Bronchial epithelial cell (primary cell): Measurements from ENCODE around the gene COIL. TPM values are rescaled to one million over a fixed set of nuclear protein-coding genes. Genes with fewer than 3 reads are reported as not detected.

Experiments
- DNase-seq: peaks from one replicate; pipeline ENCODE4 v3.0.0-alpha.2; 2010; ENCODE audit warnings: low read depth
- FAIRE-seq: peaks from 2 replicates; lab custom pipeline; 2011; peaks lifted over from hg19 to GRCh38; lab: Jason Lieb, UNC
- H3K27me3 ChIP-seq: 2 replicates; pipeline ENCODE4 v1.5.1; 2011; ENCODE audit warnings: low read length; ENCODE audit not compliant: control insufficient read depth, insufficient read depth
- H3K36me3 ChIP-seq: 2 replicates; pipeline ENCODE4 v1.5.1; 2011; ENCODE audit warnings: low read length; ENCODE audit not compliant: control insufficient read depth, insufficient read depth
- H3K4me3 ChIP-seq: 2 replicates; pipeline ENCODE4 v1.5.1; 2011; ENCODE audit warnings: mild to moderate bottlenecking, low read depth, low read length, control low read depth
- CTCF ChIP-seq: IDR thresholded peaks from 2 replicates; pipeline ENCODE4 v1.5.1; 2011; ENCODE audit warnings: mild to moderate bottlenecking, moderate library complexity, low read length, control low read depth, inconsistent platforms; ENCODE audit not compliant: insufficient read depth, severe bottlenecking
- total RNA-seq: library from RNA; depleted of rRNA; stranded (reverse); fragments of >200 nt; gene quantifications from 2 replicates; pipeline ENCODE4 v1.2.1, GENCODE V29; 2014

The COIL gene
- total RNA-seq, 1 donor from 2014 or later = 15.3 TPM

- no peak overlapping the region for H3K4me3 ChIP-seq
- no peak for TF ChIP-seq CTCF
- FAIRE-seq = no peak
- no peak for DNase-seq
- H3K27me3 ChIP-seq = no peaks in the 10 kb centered on the region
- H3K36me3 ChIP-seq = no peaks in the 10 kb centered on the region
These were observed 31.4 kb downstream of the COIL start for GRCh38 chr17:56929362-56929969.

GRCh38 chr17:56928586-56928985 is 32.3 kb downstream of the COIL start:
- no peaks in the 10 kb centered on the region for H3K27me3 ChIP-seq
- H3K4me3 ChIP-seq = no peak overlapping the region
- DNase-seq = no peak
- no peak for TF ChIP-seq CTCF
- no peaks in the 10 kb centered on the region for H3K36me3 ChIP-seq
- FAIRE-seq = no peak

- TF ChIP-seq CTCF = no peak
- DNase-seq (no peak), FAIRE-seq (no peak)
- H3K36me3 ChIP-seq = no peaks in the 10 kb centered on the region
- no peaks in the 10 kb centered on the region for H3K27me3 ChIP-seq
- no peak overlapping the region for H3K4me3 ChIP-seq
These were observed 34.1 kb downstream of the COIL start for GRCh38 chr17:56926704-56927103.

GRCh38 chr17:56926270-56926669 is 34.6 kb downstream of the COIL start:
- H3K36me3 ChIP-seq = no peaks in the 10 kb centered on the region
- no peak for FAIRE-seq
- H3K27me3 ChIP-seq = no peaks in the 10 kb centered on the region
- H3K4me3 ChIP-seq = no peak overlapping the region
- DNase-seq = no peak
- TF ChIP-seq CTCF = no peak

GRCh38 chr17:56925088-56925487 is 35.8 kb downstream of the COIL start:
- no peak for TF ChIP-seq CTCF
- FAIRE-seq (no peak), DNase-seq (no peak)
- no peaks in the 10 kb centered on the region for H3K36me3 ChIP-seq
- H3K4me3 ChIP-seq = no peak overlapping the region
- no peaks in the 10 kb centered on the region for H3K27me3 ChIP-seq

- Histone ChIP-seq H3K36me3 (no peaks in the 10 kb centered on the region), H3K4me3 (no peak overlapping the region), H3K27me3 (no peaks in the 10 kb centered on the region)
- no peak for FAIRE-seq
- DNase-seq = no peak
- TF ChIP-seq CTCF = no peak
These were observed 41.1 kb downstream of the COIL start for GRCh38 chr17:56919717-56920116.
